ENCODE results near the gene PTPDC1. TPM values are rescaled to one million over a fixed set of nuclear protein-coding genes. Genes with fewer than 3 reads are reported as not detected.
"Not testable (repeated sequence)": the region's sequence is repeated elsewhere in the genome, so short reads cannot be mapped to it uniquely, and the experiment has no call there.

The PTPDC1 gene
- total RNA-seq, 1 donor from 2014 or later = 1.1 TPM

GRCh38 chr9:94086486-94087345 is 2.5 kb downstream of the PTPDC1 start:
- DNase-seq (ENCODE audit: low spot score) (no peak), ATAC-seq (no peak)

DNA sequence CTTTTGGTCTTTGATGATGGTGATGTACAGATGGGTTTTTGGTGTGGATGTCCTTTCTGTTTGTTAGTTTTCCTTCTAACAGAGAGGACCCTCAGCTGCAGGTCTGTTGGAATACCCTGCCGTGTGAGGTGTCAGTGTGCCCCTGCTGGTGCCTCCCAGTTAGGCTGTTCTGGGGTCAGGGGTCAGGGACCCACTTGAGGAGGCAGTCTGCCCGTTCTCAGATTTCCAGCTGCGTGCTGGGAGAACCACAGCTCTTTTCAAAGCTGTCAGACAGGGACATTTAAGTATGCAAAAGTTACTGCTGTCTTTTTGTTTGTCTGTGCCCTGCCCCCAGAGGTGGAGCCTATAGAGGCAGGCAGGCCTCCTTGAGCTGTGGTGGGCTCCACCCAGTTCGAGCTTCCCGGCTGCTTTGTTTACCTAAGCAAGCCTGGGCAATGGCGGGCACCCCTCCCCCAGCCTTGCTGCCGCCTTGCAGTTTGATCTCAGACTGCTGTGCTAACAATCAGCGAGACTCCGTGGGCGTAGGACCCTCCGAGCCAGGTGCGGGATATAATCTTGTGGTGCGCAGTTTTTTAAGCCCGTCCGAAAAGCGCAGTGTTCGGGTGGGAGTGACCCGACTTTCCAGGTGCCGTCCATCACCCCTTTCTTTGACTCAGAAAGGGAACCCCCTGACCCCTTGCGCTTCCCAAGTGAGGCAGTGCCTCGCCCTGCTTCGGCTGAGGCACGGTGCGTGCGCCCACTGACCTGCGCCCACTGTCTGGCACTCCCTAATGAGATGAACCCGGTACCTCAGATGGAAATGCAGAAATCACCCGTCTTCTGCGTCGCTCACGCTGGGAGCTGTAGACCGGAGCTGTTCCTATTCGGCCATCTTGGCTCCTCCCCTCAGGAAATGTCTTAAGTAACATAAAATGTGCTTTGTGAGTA is 10.2 kb downstream of the PTPDC1 start:
- not testable (repeated sequence) for ATAC-seq; DNase-seq (ENCODE audit: low spot score)

GRCh38 chr9:94096819-94097577 is 12.7 kb downstream of the PTPDC1 start:
- DNase-seq (ENCODE audit: low spot score) (no peak), ATAC-seq (no peak)

DNA sequence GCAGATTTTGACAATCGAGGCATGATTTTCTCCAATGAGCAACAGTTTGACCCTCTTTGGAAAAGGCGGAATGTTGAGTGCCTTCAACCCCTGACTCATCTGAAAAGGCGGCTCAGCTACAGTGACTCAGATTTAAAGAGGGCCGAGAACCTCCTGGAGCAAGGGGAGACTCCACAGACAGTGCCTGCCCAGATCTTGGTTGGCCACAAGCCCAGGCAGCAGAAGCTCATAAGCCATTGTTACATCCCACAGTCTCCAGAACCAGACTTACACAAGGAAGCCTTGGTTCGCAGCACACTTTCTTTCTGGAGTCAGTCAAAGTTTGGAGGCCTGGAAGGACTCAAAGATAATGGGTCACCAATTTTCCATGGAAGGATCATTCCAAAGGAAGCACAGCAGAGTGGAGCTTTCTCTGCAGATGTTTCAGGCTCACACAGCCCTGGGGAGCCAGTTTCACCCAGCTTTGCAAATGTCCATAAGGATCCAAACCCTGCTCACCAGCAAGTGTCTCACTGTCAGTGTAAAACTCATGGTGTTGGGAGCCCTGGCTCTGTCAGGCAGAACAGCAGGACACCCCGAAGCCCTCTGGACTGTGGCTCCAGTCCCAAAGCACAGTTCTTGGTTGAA is 13.6 kb downstream of the PTPDC1 start:
- ATAC-seq (no peak), DNase-seq (ENCODE audit: low spot score) (no peak)

DNA sequence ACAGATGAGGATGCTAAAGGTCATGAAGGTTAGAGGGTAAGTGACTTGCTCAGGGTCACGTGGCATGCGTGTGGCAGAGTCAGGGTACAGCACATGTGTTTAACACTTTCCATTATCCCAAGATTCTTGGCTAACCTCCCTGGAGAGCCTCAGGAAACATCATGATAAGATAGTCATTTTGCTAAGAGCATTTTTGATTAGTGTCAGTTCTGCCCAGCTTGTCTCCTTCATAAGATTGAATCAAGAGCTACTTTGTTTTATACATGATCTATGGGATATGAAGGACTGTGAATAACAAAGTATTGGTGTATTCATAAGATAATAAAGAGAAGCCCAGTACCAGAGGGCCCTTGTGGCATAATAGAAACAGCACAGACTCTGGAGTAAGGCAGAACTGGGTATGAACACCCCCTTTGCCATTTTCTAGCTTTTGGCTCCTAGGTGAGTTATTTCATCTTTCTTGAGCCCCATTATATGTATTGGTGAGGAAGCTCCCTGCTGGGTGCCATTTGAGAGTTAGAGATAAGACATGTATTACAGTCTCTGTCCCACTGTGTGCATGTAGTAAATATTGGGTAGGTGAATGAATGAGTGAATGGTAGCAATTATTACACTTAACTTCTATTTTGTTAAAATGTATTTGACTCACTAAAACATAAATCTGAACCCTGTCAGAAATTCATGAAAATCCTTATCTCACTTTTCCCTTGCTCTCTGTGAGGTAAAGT is 16.1 kb downstream of the PTPDC1 start:
- no peak for ATAC-seq
- DNase-seq (ENCODE audit: low spot score) = no peak

DNA sequence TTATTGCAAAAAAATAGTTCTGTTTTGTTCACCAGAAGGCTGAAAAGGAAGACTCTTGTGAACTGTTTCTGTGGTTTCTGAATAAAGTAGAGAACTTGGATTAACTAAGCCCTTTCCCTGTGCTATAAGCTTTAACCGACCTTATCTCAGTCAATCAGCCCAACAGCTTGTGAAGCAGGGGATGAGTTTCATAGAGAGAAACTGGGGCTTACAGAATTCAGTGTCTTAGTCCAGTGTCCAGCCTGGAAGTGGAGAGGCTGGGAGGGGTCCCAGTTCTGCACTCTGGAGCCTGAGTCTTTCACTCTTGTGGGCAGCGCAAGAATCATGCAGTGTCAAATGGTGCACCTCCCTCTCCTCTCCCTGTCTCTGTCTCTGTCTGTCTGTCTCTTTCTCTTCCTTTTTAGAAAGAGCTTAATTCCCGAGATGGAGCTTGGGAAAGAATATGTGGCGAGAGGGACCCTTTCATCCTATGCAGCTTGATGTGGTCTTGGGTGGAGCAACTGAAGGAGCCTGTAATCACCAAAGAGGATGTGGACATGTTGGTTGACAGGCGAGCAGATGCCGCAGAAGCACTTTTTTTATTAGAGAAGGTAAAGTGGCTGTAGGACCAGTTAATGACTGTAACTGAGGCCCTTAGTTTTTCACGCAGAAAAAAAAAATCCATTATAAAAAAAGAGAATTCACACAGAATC is 17.0 kb downstream of the PTPDC1 start:
- DNase-seq (ENCODE audit: low spot score) (no peak), ATAC-seq (no peak)

DNA sequence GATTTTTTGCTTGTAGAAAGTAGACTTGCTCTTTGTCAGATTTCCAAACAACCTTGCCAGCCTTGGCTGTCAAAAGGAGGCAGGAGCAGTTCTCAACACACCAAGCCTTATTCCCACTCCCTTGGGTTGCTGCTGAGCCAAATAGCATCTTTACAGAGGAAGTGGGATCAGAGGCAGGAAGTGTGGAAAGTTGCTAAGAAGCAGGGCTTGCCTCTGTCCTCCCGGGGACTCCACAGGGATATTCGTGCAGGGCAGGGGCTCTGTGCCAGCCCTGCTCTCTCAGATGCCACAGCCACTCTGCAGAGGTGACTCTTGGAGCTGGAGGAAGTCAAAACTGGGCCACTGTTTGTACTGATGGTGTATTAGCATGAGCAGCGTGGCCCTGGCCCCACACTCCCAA is 24.3 kb downstream of the PTPDC1 start:
- DNase-seq (ENCODE audit: low spot score) = no peak
- no peak for ATAC-seq

DNA sequence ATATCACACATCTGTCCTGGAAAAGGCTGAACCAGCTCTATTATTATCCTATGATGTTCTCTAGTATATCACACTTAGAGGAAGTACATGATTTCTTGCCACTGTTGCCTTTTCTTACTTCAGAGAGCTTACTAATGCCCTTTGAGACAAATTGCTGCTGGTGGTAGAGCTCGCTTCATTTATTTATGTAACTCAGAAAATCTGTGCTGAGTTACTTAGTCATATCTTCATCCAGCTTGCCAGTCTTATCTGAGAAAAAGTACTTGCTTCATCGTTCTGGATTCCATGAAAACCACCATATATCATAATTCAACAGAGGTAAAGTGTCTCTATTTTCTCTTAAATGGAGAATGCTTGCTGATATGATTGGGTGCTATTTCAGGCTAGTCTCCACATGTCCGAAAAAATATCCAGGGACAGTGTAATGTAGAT is 26.6 kb downstream of the PTPDC1 start:
- no peak for ATAC-seq

GRCh38 chr9:94111446-94111845 is 27.2 kb downstream of the PTPDC1 start:
- ATAC-seq = no peak
- DNase-seq (ENCODE audit: low spot score) = no peak

More for the DNA sequence above, 26.6 kb downstream of the PTPDC1 start:
- no peak for DNase-seq (ENCODE audit: low spot score)

- DNase-seq (ENCODE audit: low spot score) (no peak), ATAC-seq (no peak)
Observed at GRCh38 chr9:94112716-94113465, 28.6 kb downstream of the PTPDC1 start.

GRCh38 chr9:94120088-94120487 is 35.8 kb downstream of the PTPDC1 start:
- not testable (repeated sequence) for DNase-seq (ENCODE audit: low spot score); ATAC-seq

DNA sequence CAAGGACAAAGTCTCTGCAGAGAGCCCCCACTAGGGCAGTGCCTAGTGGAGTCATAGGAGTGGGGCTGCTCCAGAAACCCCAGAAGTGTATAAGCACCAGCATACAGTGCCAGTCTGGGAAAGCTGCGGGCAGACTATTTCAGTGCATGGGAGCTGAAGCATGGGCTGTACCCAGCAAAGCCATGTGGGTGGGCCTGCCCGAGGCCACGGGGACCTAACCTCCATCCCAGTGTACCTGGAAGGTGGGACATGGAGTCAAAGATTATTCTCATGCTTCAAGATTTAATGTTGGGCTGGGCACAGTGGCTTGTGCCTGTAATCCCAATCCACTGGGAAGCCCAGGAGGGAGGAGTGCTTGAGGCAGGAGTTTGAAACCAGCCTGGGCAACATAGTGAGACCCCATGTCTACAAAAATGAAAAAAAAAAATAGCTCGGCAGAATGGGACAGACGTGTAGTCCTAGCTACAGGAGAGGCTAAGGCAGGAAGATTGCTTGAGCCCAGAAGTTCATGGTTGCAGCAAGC is 36.7 kb downstream of the PTPDC1 start:
- no peak for DNase-seq (ENCODE audit: low spot score)
- no peak for ATAC-seq

DNA sequence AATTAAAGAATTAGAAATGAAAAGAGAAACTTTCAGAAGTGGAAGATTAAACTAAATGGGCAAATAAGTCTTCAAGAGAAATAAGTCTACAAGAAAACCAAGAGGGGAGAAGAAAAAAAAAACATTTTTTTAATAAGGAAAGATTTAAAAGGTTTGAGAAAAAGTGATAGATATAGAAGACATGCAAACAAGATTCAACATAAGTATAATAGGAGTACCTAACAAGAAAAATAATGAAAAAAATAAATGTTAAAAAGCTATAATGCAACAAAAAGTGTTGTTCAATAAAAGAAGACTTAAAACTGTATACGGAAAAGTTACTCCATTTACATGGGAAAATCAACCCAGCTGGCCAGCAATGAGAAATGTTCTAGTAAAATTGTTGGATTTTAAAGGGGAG is 42.6 kb downstream of the PTPDC1 start:
- no peak for DNase-seq (ENCODE audit: low spot score)
- ATAC-seq = no peak

GRCh38 chr9:94127806-94128205 is 43.5 kb downstream of the PTPDC1 start:
- DNase-seq (ENCODE audit: low spot score) = no peak
- no peak for ATAC-seq

GRCh38 chr9:94128580-94128979 is 44.3 kb downstream of the PTPDC1 start:
- DNase-seq (ENCODE audit: low spot score) (no peak), ATAC-seq (no peak)

- ATAC-seq (no peak), DNase-seq (ENCODE audit: low spot score) (no peak)
Observed at GRCh38 chr9:94134629-94135028, 50.4 kb downstream of the PTPDC1 start.

GRCh38 chr9:94135222-94135621 is 51.0 kb downstream of the PTPDC1 start:
- DNase-seq (ENCODE audit: low spot score) (no peak), ATAC-seq (no peak)
